CD14-positive monocyte (primary cell): ENCODE data around the gene HRH4. TPM values are rescaled to one million over a fixed set of nuclear protein-coding genes. Genes with fewer than 3 reads are reported as not detected.

Experiments used
- DNase-seq, 3 donors: peaks; one replicate each; pipeline ENCODE4 v3.0.0-alpha.2; 2011 to 2022
- H2AFZ ChIP-seq: 2 replicates; pipeline ENCODE4 v1.6.0; 2012; ENCODE audit warnings: mild to moderate bottlenecking, low read depth, low read length, inconsistent platforms; ENCODE audit not compliant: insufficient read depth, poor library complexity, severe bottlenecking
- H3K27ac ChIP-seq, 2 donors: 1 replicate in 1 of 2; 2 replicates in 1 of 2; pipeline ENCODE4 v1.5.1; 2012 to 2013; ENCODE audit warnings: low read length in 2 of 2, control low read depth in 1 of 2, inconsistent platforms in 1 of 2, low read depth in 1 of 2, mild to moderate bottlenecking in 1 of 2
- H3K27me3 ChIP-seq, 2 donors: one replicate each; pipeline versions ENCODE4 v1.6.0 to v1.6.1; 2011 to 2013; ENCODE audit warnings: low read length in 2 of 2; ENCODE audit not compliant: control insufficient read depth in 2 of 2, insufficient read depth in 2 of 2
- H3K36me3 ChIP-seq, 2 donors: replicated peaks in 1 of 2; 1 replicate in 1 of 2; 2 replicates in 1 of 2; pipeline versions ENCODE4 v1.5.1 to v1.6.1; 2012 to 2013; ENCODE audit warnings: low read length in 2 of 2, control low read depth in 1 of 2, inconsistent platforms in 1 of 2, mild to moderate bottlenecking in 1 of 2; ENCODE audit not compliant: insufficient read depth in 2 of 2, control insufficient read depth in 1 of 2
- H3K4me1 ChIP-seq, 2 donors: 1 replicate in 1 of 2; 2 replicates in 1 of 2; pipeline versions ENCODE4 v1.5.1 to v1.6.1; 2012 to 2013; ENCODE audit warnings: low read length in 2 of 2, control low read depth in 1 of 2, inconsistent platforms in 1 of 2, mild to moderate bottlenecking in 1 of 2, moderate library complexity in 1 of 2; ENCODE audit not compliant: insufficient read depth in 2 of 2, control insufficient read depth in 1 of 2
- H3K4me2 ChIP-seq: replicated peaks from 2 replicates; pipeline ENCODE3; 2012; ENCODE audit warnings: low read length, moderate library complexity, mild to moderate bottlenecking; ENCODE audit not compliant: poor library complexity, severe bottlenecking; ENCODE audit errors: extremely low read depth
- H3K4me3 ChIP-seq, 3 experiments: fragments of 200-600 bp in 1 of 3; sonication (generic) in 1 of 3; replicated peaks in 1 of 3; 1 replicate in 2 of 3; 2 replicates in 1 of 3; pipeline ENCODE4 v1.5.1; 2011 to 2013; ENCODE audit warnings: low read length in 3 of 3, mild to moderate bottlenecking in 3 of 3, control low read depth in 2 of 3, low read depth in 2 of 3, inconsistent platforms in 1 of 3, moderate library complexity in 1 of 3
- H3K79me2 ChIP-seq: 2 replicates; pipeline ENCODE4 v1.6.0; 2012; ENCODE audit warnings: mild to moderate bottlenecking, control low read depth, inconsistent platforms, low read length, moderate library complexity; ENCODE audit not compliant: insufficient read depth
- H3K9ac ChIP-seq: 2 replicates; pipeline ENCODE4 v1.6.0; 2017; ENCODE audit warnings: low read length, mild to moderate bottlenecking; ENCODE audit not compliant: insufficient read depth, poor library complexity, severe bottlenecking
- H3K9me3 ChIP-seq, 2 donors: replicated peaks in 1 of 2; 1 replicate in 1 of 2; 2 replicates in 1 of 2; pipeline versions ENCODE4 v1.5.1 to v1.6.1; 2012 to 2013; ENCODE audit warnings: low read length in 2 of 2, control low read depth in 1 of 2; ENCODE audit not compliant: control insufficient read depth in 1 of 2, insufficient read depth in 1 of 2
- H4K20me1 ChIP-seq: 2 replicates; pipeline ENCODE4 v1.6.0; 2012; ENCODE audit warnings: mild to moderate bottlenecking, low read length, control low read depth, moderate library complexity; ENCODE audit not compliant: insufficient read depth
- H3K27ac Mint-ChIP-seq, 7 donors: one replicate each; pipeline ENCODE4 v1.8.0; 2020; ENCODE audit warnings: mild to moderate bottlenecking in 7 of 7, mixed read lengths in 7 of 7, moderate library complexity in 6 of 7, inconsistent platforms in 2 of 7
- H3K27me3 Mint-ChIP-seq, 3 donors: one replicate each; pipeline ENCODE4 v1.8.0; 2021 to 2022; ENCODE audit warnings: low read depth in 3 of 3, mild to moderate bottlenecking in 3 of 3, mixed read lengths in 3 of 3, moderate library complexity in 3 of 3, inconsistent platforms in 1 of 3
- H3K36me3 Mint-ChIP-seq, 2 donors: one replicate each; pipeline ENCODE4 v1.8.0; 2020; ENCODE audit warnings: mixed read lengths in 2 of 2, inconsistent platforms in 1 of 2, mild to moderate bottlenecking in 1 of 2
- H3K4me1 Mint-ChIP-seq: one replicate; pipeline ENCODE4 v1.8.0; 2020; ENCODE audit warnings: mild to moderate bottlenecking, mixed read lengths
- H3K4me3 Mint-ChIP-seq, 2 donors: one replicate each; pipeline ENCODE4 v1.8.0; 2020; ENCODE audit warnings: mild to moderate bottlenecking in 2 of 2, mixed read lengths in 2 of 2, moderate library complexity in 1 of 2
- H3K9me3 Mint-ChIP-seq, 7 donors: one replicate each; pipeline ENCODE4 v1.8.0; 2020 to 2022; ENCODE audit warnings: mixed read lengths in 7 of 7, mild to moderate bottlenecking in 6 of 7, moderate library complexity in 6 of 7, inconsistent platforms in 2 of 7
- WGBS: methylation state at CpG from one replicate; pipeline ENCODE4 v1.1.5; 2013; ENCODE audit warnings: missing lambda C conversion rate; ENCODE audit not compliant: insufficient coverage; 5-methylcytosine and 5-hydroxymethylcytosine counted together
- intact Hi-C, 2 donors: fragments of 100-400 bp; cut with micrococcal nuclease; formaldehyde crosslinking; loops; one replicate each; pipeline versions ENCODE4 v1.15.0 to v1.15.1; 2023
- polyA plus RNA-seq, 3 donors: library from polyadenylated mRNA; depleted of rRNA in 1 of 3; unstranded in 2 of 3; stranded (reverse) in 1 of 3; fragments of 300-500 nt in 2 of 3; fragments of >200 nt in 1 of 3; fragmentation: Illumina TruSeq in 2 of 3; gene quantifications; 1 replicate in 2 of 3; 2 replicates in 1 of 3; pipeline ENCODE4 v1.2.3, GENCODE V29; 2012 to 2021
- TF ChIP-seq, protein P1 (sequence below): fragments of 200-600 bp; IDR thresholded peaks from one replicate; pipeline ENCODE4 v1.8.0; 2022; ENCODE audit warnings: antibody characterized with exemption, mild to moderate bottlenecking

The HRH4 gene
- polyA plus RNA-seq, 3 donors = 0.10 TPM; not detected in 2

DNA sequence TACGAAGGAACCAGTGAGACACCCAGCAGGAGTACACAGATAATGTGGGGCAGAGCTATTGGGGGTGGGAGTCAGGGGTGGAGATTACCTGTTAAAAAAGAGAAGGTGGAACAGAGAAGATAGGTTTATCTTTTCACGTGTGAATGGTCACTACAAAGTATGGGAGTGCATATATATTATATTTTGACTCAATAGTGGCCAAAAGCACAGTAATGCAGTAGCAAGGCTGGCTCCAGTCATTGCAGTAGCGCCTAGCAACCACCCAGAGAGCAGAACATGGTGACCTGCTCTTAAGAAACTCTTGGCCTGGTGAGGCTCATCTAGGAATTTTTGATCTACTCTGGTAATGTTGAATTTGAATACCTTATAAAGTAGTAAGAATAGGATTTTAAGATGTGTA lies 33.0 kb upstream of the HRH4 start:
- intact Hi-C loops = no loop called here
- TF ChIP-seq, protein P1, sequence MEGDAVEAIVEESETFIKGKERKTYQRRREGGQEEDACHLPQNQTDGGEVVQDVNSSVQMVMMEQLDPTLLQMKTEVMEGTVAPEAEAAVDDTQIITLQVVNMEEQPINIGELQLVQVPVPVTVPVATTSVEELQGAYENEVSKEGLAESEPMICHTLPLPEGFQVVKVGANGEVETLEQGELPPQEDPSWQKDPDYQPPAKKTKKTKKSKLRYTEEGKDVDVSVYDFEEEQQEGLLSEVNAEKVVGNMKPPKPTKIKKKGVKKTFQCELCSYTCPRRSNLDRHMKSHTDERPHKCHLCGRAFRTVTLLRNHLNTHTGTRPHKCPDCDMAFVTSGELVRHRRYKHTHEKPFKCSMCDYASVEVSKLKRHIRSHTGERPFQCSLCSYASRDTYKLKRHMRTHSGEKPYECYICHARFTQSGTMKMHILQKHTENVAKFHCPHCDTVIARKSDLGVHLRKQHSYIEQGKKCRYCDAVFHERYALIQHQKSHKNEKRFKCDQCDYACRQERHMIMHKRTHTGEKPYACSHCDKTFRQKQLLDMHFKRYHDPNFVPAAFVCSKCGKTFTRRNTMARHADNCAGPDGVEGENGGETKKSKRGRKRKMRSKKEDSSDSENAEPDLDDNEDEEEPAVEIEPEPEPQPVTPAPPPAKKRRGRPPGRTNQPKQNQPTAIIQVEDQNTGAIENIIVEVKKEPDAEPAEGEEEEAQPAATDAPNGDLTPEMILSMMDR = no peak
- no peaks in the 10 kb centered on the region for H4K20me1 ChIP-seq
- H3K79me2 ChIP-seq = peaks cover 12% of the 10 kb centered on the region
- Mint-ChIP-seq H3K36me3 (peaks cover 17 to 18% of the 10 kb centered on the region in 2 donors), H3K4me3 (peak overlapping the region; percentile 95), H3K4me1 (peaks cover 21% of the 10 kb centered on the region), H3K27me3 (peaks cover 6 to 10% (median 7%) of the 10 kb centered on the region in 3 donors), H3K9me3 (peaks cover 0 to 12% (median 5%) of the 10 kb centered on the region in 7 donors), H3K27ac (peak overlapping the region in 5 of 7 donors; percentile 15 to 93 (median 92))
- peaks cover 3 to 9% of the 10 kb centered on the region in 2 donors for H3K36me3 ChIP-seq
- peak overlapping the region; percentile 100 for H2AFZ ChIP-seq
- WGBS = 60% methylated on average over 1 of the region's 3 CpGs
- DNase-seq = no peak
- H3K27ac ChIP-seq = no peak overlapping the region
- H3K4me3 ChIP-seq = peak overlapping the region in 1 of 3 experiments; percentile 88
- peaks cover 11 to 20% of the 10 kb centered on the region in 2 donors for H3K4me1 ChIP-seq
- no peak overlapping the region for H3K9ac ChIP-seq
- peak overlapping the region; percentile 85 for H3K4me2 ChIP-seq
- H3K9me3 ChIP-seq = no peaks in the 10 kb centered on the region
- H3K27me3 ChIP-seq = peaks cover 2 to 11% of the 10 kb centered on the region in 2 donors

DNA sequence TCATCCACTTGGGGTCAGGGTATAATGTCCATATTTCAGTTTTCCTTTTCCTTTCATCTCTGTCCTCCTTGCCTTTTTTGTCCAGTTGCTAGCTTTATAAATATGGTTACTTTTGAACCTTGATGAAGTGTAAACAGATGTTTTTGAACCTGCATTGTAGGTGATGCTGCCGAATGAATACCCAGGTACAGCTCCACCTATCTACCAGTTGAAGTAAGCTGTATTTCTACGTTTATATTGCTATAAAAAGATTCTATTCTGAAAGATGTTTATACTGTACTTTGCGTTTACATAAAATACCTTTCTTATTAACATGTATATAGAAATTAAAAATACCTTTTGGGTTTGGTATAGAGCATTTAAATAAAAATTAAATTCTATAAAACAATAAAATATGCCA lies 31.7 kb upstream of the HRH4 start:
- H3K4me3 ChIP-seq = no peak overlapping the region
- H3K4me1 ChIP-seq = peaks cover 15 to 20% of the 10 kb centered on the region in 2 donors
- no CpG with 5 or more reads among the region's 3 CpGs for WGBS
- intact Hi-C loops = no loop called here
- TF ChIP-seq, protein P1 = no peak
- H3K27me3 ChIP-seq = peaks cover 2 to 11% of the 10 kb centered on the region in 2 donors
- no peaks in the 10 kb centered on the region for H3K9me3 ChIP-seq
- H3K36me3 ChIP-seq = peaks cover 3 to 9% of the 10 kb centered on the region in 2 donors
- H4K20me1 ChIP-seq = no peaks in the 10 kb centered on the region
- peak overlapping the region in 1 of 7 donors; percentile 57 for H3K27ac Mint-ChIP-seq
- peaks cover 0 to 12% (median 5%) of the 10 kb centered on the region in 7 donors for H3K9me3 Mint-ChIP-seq
- H3K4me2 ChIP-seq = no peak overlapping the region
- H2AFZ ChIP-seq = no peak overlapping the region
- H3K27ac ChIP-seq = no peak overlapping the region
- H3K4me3 Mint-ChIP-seq = no peak overlapping the region
- DNase-seq = no peak
- no peak overlapping the region for H3K9ac ChIP-seq
- peaks cover 24% of the 10 kb centered on the region for H3K4me1 Mint-ChIP-seq
- H3K36me3 Mint-ChIP-seq = peaks cover 22 to 25% of the 10 kb centered on the region in 2 donors
- peaks cover 4 to 8% (median 7%) of the 10 kb centered on the region in 3 donors for H3K27me3 Mint-ChIP-seq
- peaks cover 12% of the 10 kb centered on the region for H3K79me2 ChIP-seq
